HepG2 (cell line): ENCODE data around the gene RIMKLB. TPM values are rescaled to one million over a fixed set of nuclear protein-coding genes. Genes with fewer than 3 reads are reported as not detected.

Experiments used
- ARNT ChIP-seq: fragments of 450-650 bp; IDR thresholded peaks from 2 replicates; pipeline ENCODE4 v1.6.1; 2017
- FOXM1 ChIP-seq: sonication (generic); formaldehyde crosslinking; IDR thresholded peaks from 2 replicates; pipeline ENCODE4 v1.5.0; 2020; ENCODE audit warnings: missing genetic modification reagents
- IKZF4 ChIP-seq: sonication (generic); formaldehyde crosslinking; IDR thresholded peaks from 2 replicates; pipeline ENCODE4 v1.5.1; 2020; ENCODE audit warnings: borderline replicate concordance, mild to moderate bottlenecking, low read depth, missing genetic modification reagents; ENCODE audit errors: not compliant biosample characterization
- IRF9 ChIP-seq: sonication (generic); formaldehyde crosslinking; IDR thresholded peaks from 2 replicates; pipeline ENCODE4 v1.8.0; 2022; ENCODE audit warnings: missing genetic modification reagents, mild to moderate bottlenecking, borderline replicate concordance
- KDM3A ChIP-seq: IDR thresholded peaks from 2 replicates; pipeline ENCODE4 v1.6.1; 2018; ENCODE audit warnings: low read depth, missing compliant biosample characterization
- MAFF ChIP-seq: IDR thresholded peaks from 2 replicates; pipeline ENCODE4 v1.6.1; 2011; ENCODE audit warnings: low read depth, low read length, improper control_type of control experiment
- MBNL3 ChIP-seq: fragments of 250-450 bp; sonication (Bioruptor Pico); conservative IDR thresholded peaks from 2 replicates; pipeline ENCODE4 v1.8.0; 2022; ENCODE audit warnings: mild to moderate bottlenecking, inconsistent platforms
- MTA1 ChIP-seq: sonication (generic); formaldehyde crosslinking; IDR thresholded peaks from 2 replicates; pipeline ENCODE4 v1.4.0; 2020; ENCODE audit warnings: missing genetic modification reagents, mild to moderate bottlenecking, borderline replicate concordance
- PATZ1 ChIP-seq: sonication (generic); formaldehyde crosslinking; IDR thresholded peaks from 2 replicates; pipeline ENCODE4 v1.4.0; 2020; ENCODE audit warnings: missing genetic modification reagents
- PREB ChIP-seq: sonication (generic); formaldehyde crosslinking; IDR thresholded peaks from 2 replicates; pipeline ENCODE4 v1.4.0; 2020; ENCODE audit warnings: missing genetic modification reagents
- TERF1 ChIP-seq: sonication (generic); formaldehyde crosslinking; IDR thresholded peaks from 2 replicates; pipeline ENCODE4 v1.8.0; 2022; ENCODE audit warnings: mild to moderate bottlenecking, missing genetic modification reagents, moderate library complexity
- ZBTB14 ChIP-seq: sonication (generic); formaldehyde crosslinking; IDR thresholded peaks from 2 replicates; pipeline ENCODE4 v1.4.0; 2020; ENCODE audit warnings: missing genetic modification reagents
- ZMYM3 ChIP-seq: sonication (generic); formaldehyde crosslinking; IDR thresholded peaks from 2 replicates; pipeline ENCODE4 v1.5.1; 2020; ENCODE audit warnings: mild to moderate bottlenecking, missing genetic modification reagents
- ZNF276 ChIP-seq: sonication (generic); formaldehyde crosslinking; IDR thresholded peaks from 2 replicates; pipeline ENCODE4 v1.4.0; 2020; ENCODE audit warnings: mild to moderate bottlenecking, low read depth, missing genetic modification reagents
- ZNF639 ChIP-seq: conservative IDR thresholded peaks from 2 replicates; pipeline ENCODE4 v1.6.1; 2018; ENCODE audit warnings: missing genetic modification reagents
- ZNF652 ChIP-seq: IDR thresholded peaks from 2 replicates; pipeline ENCODE4 v1.6.1; 2016; ENCODE audit warnings: low read depth, borderline replicate concordance
- polyA plus RNA-seq, 8 experiments: library from polyadenylated mRNA; depleted of rRNA in 3 of 8; stranded (reverse) in 7 of 8; unstranded in 1 of 8; fragments of >200 nt; fragmentation: Illumina TruSeq in 4 of 8; extraction: Trizol in 4 of 8; gene quantifications; 2 replicates each; pipeline versions ENCODE4 v1.2.1 to v1.2.3, GENCODE V29; 2011 to 2016; ENCODE audit warnings: low read depth in 4 of 8, missing spikeins in 1 of 8, mixed read lengths in 1 of 8; ENCODE audit not compliant: insufficient read depth in 1 of 8
- total RNA-seq, 5 experiments: library from RNA; depleted of rRNA; stranded (reverse); fragments of >200 nt; fragmentation: Illumina TruSeq; extraction: Trizol; gene quantifications; 2 replicates each; pipeline ENCODE4 v1.2.3, GENCODE V29; 2016; ENCODE audit warnings: low read depth in 1 of 5

RIMKLB gene
- total and polyA plus RNA-seq, 2 of the 13 experiments (the other 11 are each of a cell fraction or from before 2014, with no cell fraction given): 0.33 to 0.40 TPM

GRCh38 chr12:8697476-8698131, at the start of gene RIMKLB (continued):
- TF ChIP-seq ZBTB14 (CRISPR knock-in tag) (peak; percentile 72), PATZ1 (CRISPR knock-in tag) (peak; percentile 24; the same call in 1 of the 2 replicates), IRF9 (CRISPR knock-in tag) (no peak), PREB (CRISPR knock-in tag) (no peak), ZNF276 (CRISPR knock-in tag) (no peak), MAFF (no peak), TERF1 (CRISPR knock-in tag) (no peak), ZNF652 (CRISPR knock-in tag) (no peak), IKZF4 (CRISPR knock-in tag) (no peak), FOXM1 (CRISPR knock-in tag) (no peak), ZNF639 (CRISPR knock-in tag) (no peak), ZMYM3 (CRISPR knock-in tag) (no peak), MBNL3 (no peak), KDM3A (CRISPR knock-in tag) (no peak), ARNT (no peak), MTA1 (CRISPR knock-in tag) (no peak)
